ENCODE results near the gene NAT9.

The NAT9 gene

GRCh38 chr17:74746922-74747321, 29.2 kb downstream of the NAT9 start:
- FAIRE-seq (no peak), DNase-seq (ENCODE audit: low spot score) (no peak)

- FAIRE-seq, result no peak
- no peak for DNase-seq (ENCODE audit: low spot score)
These were observed 29.8 kb downstream of the NAT9 start for GRCh38 chr17:74746376-74746775.

- FAIRE-seq, result no peak
- DNase-seq (ENCODE audit: low spot score), result no peak
These were observed 30.5 kb downstream of the NAT9 start for GRCh38 chr17:74745548-74746177.

- FAIRE-seq (peak; percentile 79), DNase-seq (ENCODE audit: low spot score) (peak; percentile 86)
These were observed 31.2 kb downstream of the NAT9 start for GRCh38 chr17:74744714-74745547.

- no peak for FAIRE-seq
These were observed 31.8 kb downstream of the NAT9 start for GRCh38 chr17:74744349-74744713.

GRCh38 chr17:74743755-74744154, 32.4 kb downstream of the NAT9 start:
- FAIRE-seq, result no peak
- DNase-seq (ENCODE audit: low spot score), result no peak

More at GRCh38 chr17:74744349-74744713, 31.8 kb downstream of the NAT9 start:
- no peak for DNase-seq (ENCODE audit: low spot score)

- no peak for DNase-seq (ENCODE audit: low spot score)
- FAIRE-seq, result no peak
These were observed 33.1 kb downstream of the NAT9 start for GRCh38 chr17:74742978-74743545.

- FAIRE-seq, result no peak
- DNase-seq (ENCODE audit: low spot score), result no peak
These were observed 34.0 kb downstream of the NAT9 start for GRCh38 chr17:74742153-74742515.

- FAIRE-seq (no peak), DNase-seq (ENCODE audit: low spot score) (no peak)
These were observed 35.3 kb downstream of the NAT9 start for GRCh38 chr17:74740641-74741387.

GRCh38 chr17:74740173-74740572, 36.0 kb downstream of the NAT9 start:
- FAIRE-seq (no peak), DNase-seq (ENCODE audit: low spot score) (no peak)

- no peak for DNase-seq (ENCODE audit: low spot score)
- no peak for FAIRE-seq
These were observed 36.8 kb downstream of the NAT9 start for GRCh38 chr17:74739227-74739831.

GRCh38 chr17:74738051-74738996, 37.8 kb downstream of the NAT9 start:
- DNase-seq (ENCODE audit: low spot score) (no peak), FAIRE-seq (peak; percentile 59)

GRCh38 chr17:74737299-74738050, 38.7 kb downstream of the NAT9 start:
- DNase-seq (ENCODE audit: low spot score) (peak; percentile 62), FAIRE-seq (no peak)

- no peak for FAIRE-seq
- DNase-seq (ENCODE audit: low spot score), result no peak
These were observed 39.4 kb downstream of the NAT9 start, which contains the start of gene RAB37 for GRCh38 chr17:74736513-74737298. Gene RAB37 (plus strand): TSS chr17:74737256. CDS start chr17:74737273, 17 bp downstream.

- no peak for FAIRE-seq
These were observed 41.9 kb downstream of the NAT9 start for GRCh38 chr17:74734256-74734655.

GRCh38 chr17:74733365-74734122, 42.6 kb downstream of the NAT9 start:
- peak; percentile 100 for FAIRE-seq
- DNase-seq (ENCODE audit: low spot score), result no peak

More at GRCh38 chr17:74734256-74734655, 41.9 kb downstream of the NAT9 start:
- no peak for DNase-seq (ENCODE audit: low spot score)

GRCh38 chr17:74732042-74732867, 43.9 kb downstream of the NAT9 start:
- FAIRE-seq (no peak), DNase-seq (ENCODE audit: low spot score) (no peak)
